H1 (cell line): ENCODE measurements around the gene ASB16. TPM values are rescaled to one million over a fixed set of nuclear protein-coding genes. Genes with fewer than 3 reads are reported as not detected.
"Not testable (repeated sequence)": the region's sequence is repeated elsewhere in the genome, so short reads cannot be mapped to it uniquely, and the experiment has no call there.

Experiments used
- CTCF ChIA-PET: fragments of 300-600 bp; sonication (Branson Sonifier 250); formaldehyde crosslinking; loops from one replicate; lab custom pipeline; 2021; ENCODE audit not compliant: partially characterized antibody; lab: Charles Lee
- POLR2A ChIA-PET: fragments of 300-600 bp; sonication (Branson Sonifier 250); formaldehyde crosslinking; loops from one replicate; lab custom pipeline; 2021; ENCODE audit warnings: inconsistent platforms; ENCODE audit not compliant: partially characterized antibody; lab: Charles Lee
- DNase-seq, 2 experiments: peaks; one replicate each; pipeline versions ENCODE4 v3.0.0 to v3.0.0-alpha.2; 2010 to 2022; ENCODE audit warnings: low spot score in 2 of 2, low read depth in 1 of 2, mixed read lengths in 1 of 2
- FAIRE-seq: peaks from 2 replicates; lab custom pipeline; 2011; peaks lifted over from hg19 to GRCh38; lab: Jason Lieb, UNC
- H2AFZ ChIP-seq: 2 replicates; pipeline ENCODE4 v1.8.1; 2012; ENCODE audit warnings: low read length, inconsistent platforms
- H2AK5ac ChIP-seq: 2 replicates; pipeline ENCODE4 v1.6.1; 2013; ENCODE audit warnings: low read depth, low read length
- H2BK120ac ChIP-seq: replicated peaks from 2 replicates; pipeline ENCODE3; 2013; ENCODE audit warnings: low read depth, low read length, inconsistent platforms
- H2BK12ac ChIP-seq: 2 replicates; pipeline ENCODE4 v1.6.1; 2013; ENCODE audit warnings: low read depth, low read length
- H2BK15ac ChIP-seq: 2 replicates; pipeline ENCODE4 v1.6.1; 2013; ENCODE audit warnings: low read length
- H2BK20ac ChIP-seq: 2 replicates; pipeline ENCODE4 v1.6.1; 2013; ENCODE audit warnings: low read length
- H2BK5ac ChIP-seq: 2 replicates; pipeline ENCODE4 v1.6.1; 2013; ENCODE audit warnings: low read depth, low read length
- H3K14ac ChIP-seq: 2 replicates; pipeline ENCODE4 v1.6.1; 2013; ENCODE audit warnings: inconsistent platforms; ENCODE audit not compliant: insufficient read length
- H3K18ac ChIP-seq: 2 replicates; pipeline ENCODE4 v1.6.1; 2013; ENCODE audit warnings: low read length; ENCODE audit errors: extremely low read depth
- H3K23ac ChIP-seq: 2 replicates; pipeline ENCODE4 v1.6.1; 2013; ENCODE audit warnings: inconsistent platforms; ENCODE audit not compliant: insufficient read length
- H3K23me2 ChIP-seq: 2 replicates; pipeline ENCODE4 v1.6.1; 2013; ENCODE audit warnings: low read depth, low read length
- H3K27ac ChIP-seq: 2 replicates; pipeline ENCODE4 v1.6.1; 2011; ENCODE audit warnings: low read depth, low read length, inconsistent platforms
- H3K27me3 ChIP-seq, 4 experiments: replicated peaks in 1 of 4; 1 replicate in 1 of 4; 2 replicates in 3 of 4; pipeline versions ENCODE4 v1.6.1 to v1.8.1; 2011 to 2013; ENCODE audit warnings: low read length in 3 of 4, mild to moderate bottlenecking in 3 of 4, inconsistent platforms in 2 of 4, mixed read lengths in 2 of 4, moderate library complexity in 1 of 4; ENCODE audit not compliant: control insufficient read depth in 3 of 4, insufficient read depth in 3 of 4; ENCODE audit errors: extremely low read depth in 1 of 4
- H3K36me3 ChIP-seq, 4 experiments: 2 replicates each; pipeline versions ENCODE4 v1.6.1 to v1.8.1; 2011 to 2013; ENCODE audit warnings: mild to moderate bottlenecking in 4 of 4, low read length in 3 of 4, moderate library complexity in 2 of 4, control low read depth in 1 of 4, inconsistent platforms in 1 of 4; ENCODE audit not compliant: insufficient read depth in 4 of 4, control insufficient read depth in 2 of 4
- H3K4ac ChIP-seq: replicated peaks from 2 replicates; pipeline ENCODE3; 2013; ENCODE audit warnings: low read length, low read depth, mixed read lengths, inconsistent platforms; ENCODE audit not compliant: insufficient read length
- H3K4me1 ChIP-seq, 4 experiments: replicated peaks in 1 of 4; 1 replicate in 1 of 4; 2 replicates in 3 of 4; pipeline versions ENCODE4 v1.6.1 to v1.8.1; 2011 to 2013; ENCODE audit warnings: low read length in 3 of 4, inconsistent platforms in 2 of 4, mixed read lengths in 1 of 4; ENCODE audit not compliant: insufficient read depth in 4 of 4, control insufficient read depth in 3 of 4
- H3K4me2 ChIP-seq, 2 experiments: 2 replicates each; pipeline versions ENCODE4 v1.6.1 to v1.8.1; 2011 to 2013; ENCODE audit warnings: low read depth in 2 of 2, low read length in 2 of 2, control low read depth in 1 of 2, inconsistent platforms in 1 of 2, mild to moderate bottlenecking in 1 of 2; ENCODE audit not compliant: insufficient read depth in 1 of 2
- H3K4me3 ChIP-seq, 4 experiments: fragments of 200-600, 300-600 bp in 1 of 4; sonication (generic), shearing (Covaris generic), sonication (Bioruptor Twin) in 1 of 4; 2 replicates each; pipeline versions ENCODE4 v1.5.1 to v1.8.1; 2011 to 2016; ENCODE audit warnings: low read length in 4 of 4, low read depth in 3 of 4, control low read depth in 2 of 4, inconsistent platforms in 2 of 4, mild to moderate bottlenecking in 2 of 4, mixed read lengths in 1 of 4, moderate library complexity in 1 of 4; ENCODE audit not compliant: insufficient read depth in 2 of 4; ENCODE audit errors: extremely low read depth in 1 of 4
- H3K56ac ChIP-seq: replicated peaks from 2 replicates; pipeline ENCODE3; 2013; ENCODE audit warnings: low read depth, mild to moderate bottlenecking, mixed read lengths, low read length, inconsistent platforms; ENCODE audit not compliant: insufficient read length
- H3K79me1 ChIP-seq: 2 replicates; pipeline ENCODE4 v1.6.1; 2013; ENCODE audit warnings: low read depth, low read length, control low read depth
- H3K79me2 ChIP-seq, 2 experiments: 2 replicates each; pipeline versions ENCODE4 v1.6.1 to v1.8.1; 2012 to 2013; ENCODE audit warnings: low read length in 2 of 2, mild to moderate bottlenecking in 2 of 2, inconsistent platforms in 1 of 2; ENCODE audit not compliant: insufficient read depth in 2 of 2, control insufficient read depth in 1 of 2
- H3K9ac ChIP-seq, 4 experiments: replicated peaks in 1 of 4; 1 replicate in 1 of 4; 2 replicates in 3 of 4; pipeline versions ENCODE4 v1.6.1 to v1.8.1; 2011 to 2013; ENCODE audit warnings: low read depth in 3 of 4, low read length in 3 of 4, control low read depth in 2 of 4, mild to moderate bottlenecking in 2 of 4, moderate library complexity in 2 of 4, inconsistent platforms in 1 of 4; ENCODE audit errors: extremely low read depth in 1 of 4
- H3K9me3 ChIP-seq, 2 experiments: 2 replicates each; pipeline versions ENCODE4 v1.6.1 to v1.8.1; 2012 to 2013; ENCODE audit warnings: mild to moderate bottlenecking in 2 of 2, moderate library complexity in 2 of 2, control low read depth in 1 of 2, inconsistent platforms in 1 of 2, low read depth in 1 of 2, low read length in 1 of 2, mixed read lengths in 1 of 2; ENCODE audit not compliant: insufficient read depth in 2 of 2
- H4K20me1 ChIP-seq, 2 experiments: replicated peaks in 1 of 2; 2 replicates each; pipeline versions ENCODE3 to v1.8.1; 2011 to 2013; ENCODE audit warnings: inconsistent platforms in 2 of 2, low read length in 2 of 2, mild to moderate bottlenecking in 1 of 2; ENCODE audit not compliant: insufficient read depth in 2 of 2, control insufficient read depth in 1 of 2
- H4K5ac ChIP-seq: 2 replicates; pipeline ENCODE4 v1.6.1; 2013; ENCODE audit warnings: low read length, low read depth, mixed read lengths, inconsistent platforms; ENCODE audit not compliant: insufficient read length
- H4K8ac ChIP-seq: 2 replicates; pipeline ENCODE4 v1.8.0; 2013; ENCODE audit warnings: mild to moderate bottlenecking, moderate library complexity, low read length, inconsistent platforms; ENCODE audit not compliant: insufficient read depth; ENCODE audit errors: extremely low read depth
- H4K91ac ChIP-seq: replicated peaks from 2 replicates; pipeline ENCODE3; 2013; ENCODE audit warnings: low read length, mixed read lengths, inconsistent platforms; ENCODE audit not compliant: insufficient read length
- WGBS, 2 experiments: shearing (Covaris generic) in 1 of 2; methylation state at CpG; one replicate each; pipeline versions ENCODE4 v1.1.6 to v1.1.7; 2013 to 2015; ENCODE audit warnings: low lambda C conversion rate in 2 of 2, mixed read lengths in 2 of 2, inconsistent platforms in 1 of 2, low coverage in 1 of 2, missing lambda C conversion rate in 1 of 2; ENCODE audit not compliant: insufficient replicate concordance in 2 of 2, insufficient coverage in 1 of 2, insufficient read length in 1 of 2; ENCODE audit errors: extremely low coverage in 1 of 2, missing lambda C conversion rate in 1 of 2; 5-methylcytosine and 5-hydroxymethylcytosine counted together
- polyA plus RNA-seq, 7 experiments: library from polyadenylated mRNA; depleted of rRNA in 3 of 7; stranded (reverse) in 5 of 7; unstranded in 2 of 7; fragments of >200 nt in 5 of 7; fragments of 200-250 nt in 2 of 7; gene quantifications; 1 replicate in 5 of 7; 2 replicates in 1 of 7; 4 replicates in 1 of 7; pipeline versions ENCODE4 v1.2.1 to v1.2.3, GENCODE V29; 2011 to 2013; ENCODE audit warnings: missing spikeins in 2 of 7, mixed read lengths in 2 of 7
- total RNA-seq: library from RNA; stranded (reverse); fragmentation: NEBNext Ultra II Directional; extraction: Animal tissue kit (Norgen Biotek cat#: 25700); gene quantifications from 2 replicates; pipeline ENCODE4 v1.2.1, GENCODE V29; 2021

The ASB16 gene
- total and polyA plus RNA-seq, 2 of the 8 experiments (the other 6 are each of a cell fraction or from before 2014, with no cell fraction given) = 0.05 TPM; not detected in 1

- DNase-seq, H4K20me1 ChIP-seq, H3K56ac ChIP-seq, H4K5ac ChIP-seq, H3K9me3 ChIP-seq, H2BK12ac ChIP-seq, H4K91ac ChIP-seq, H3K23me2 ChIP-seq, H3K18ac ChIP-seq, H4K8ac ChIP-seq, H3K23ac ChIP-seq, H2BK15ac ChIP-seq, H3K14ac ChIP-seq, H2AK5ac ChIP-seq, H3K4ac ChIP-seq, H3K27ac ChIP-seq, H2BK20ac ChIP-seq, H3K4me2 ChIP-seq, H2AFZ ChIP-seq, H3K27me3 ChIP-seq, H3K9ac ChIP-seq, H2BK5ac ChIP-seq, H3K4me1 ChIP-seq, FAIRE-seq, H3K4me3 ChIP-seq, H2BK120ac ChIP-seq: not testable (repeated sequence)
- WGBS, 2 experiments = 89% methylated on average over 3 of the region's 3 CpGs; no CpG with 5 or more reads in 1 of the 2 experiments
- Histone ChIP-seq H3K79me1 (peaks cover 12% of the 10 kb centered on the region), H3K36me3 (peaks cover 14 to 48% (median 43%) of the 10 kb centered on the region in 4 experiments), H3K79me2 (peaks cover 0 to 33% of the 10 kb centered on the region in 2 experiments; a peak in 2 of 4 replicates)
- POLR2A ChIA-PET = interaction anchor here (1.0 kb wide), 1 partner anchor 196 kb away, joined by 3 read pairs; no protein-coding TSS in a partner anchor
- CTCF ChIA-PET = interaction anchor here (0.7 to 3.9 kb wide), 8 partner anchors 9 to 197 kb away, joined by 3 to 22 read pairs (median 4); partner anchors contain the start of gene ASB16
Observed at GRCh38 chr17:44149066-44149465, 21.4 kb upstream of the ASB16 start.
